ENCODE data around the gene TUBA4B. TPM values are rescaled to one million over a fixed set of nuclear protein-coding genes. Genes with fewer than 3 reads are reported as not detected.
A peak's percentile ranks its signal among the peaks of the same experiment; 100 is the strongest.

Gene TUBA4B
- total and polyA plus RNA-seq, 4 donors: 0.28 TPM; not detected in 3

GRCh38 chr2:219277703-219278654 is 24.9 kb downstream of the TUBA4B start:
- peak; percentile 82 to 92 for DNase-seq
- Histone ChIP-seq H3K27ac (ENCODE audit: low read depth in 1 of 2, low read length in 2 of 2) (peak overlapping the region; percentile 53 to 76), H3K9me3 (ENCODE audit: control insufficient read depth, low read length) (no peaks in the 10 kb centered on the region), H3K4me3 (ENCODE audit: low read length in 2 of 2) (no peak overlapping the region), H3K36me3 (ENCODE audit: control insufficient read depth in 1 of 2, insufficient read depth in 2 of 2, low read length in 1 of 2) (no peaks in the 10 kb centered on the region), H3K4me1 (ENCODE audit: control insufficient read depth in 1 of 2, insufficient read depth in 2 of 2, low read length in 2 of 2) (peaks cover 0 to 4% of the 10 kb centered on the region in 2 donors), H3K27me3 (ENCODE audit: control insufficient read depth in 1 of 2, insufficient read depth in 2 of 2, low read length in 1 of 2) (no peaks in the 10 kb centered on the region)
- intact Hi-C loops (cut with DNase I): loop anchor here (1.0 to 2.0 kb wide), 3 partner anchors 16 to 25 kb away; partner anchors contain the start of genes TUBA4A (in 1 of the 2) and TUBA4B (in 1 of the 2)
- WGBS, 2 donors: 23% methylated on average over 25 of the region's 25 CpGs
- ATAC-seq (ENCODE audit: low FRiP score): peak; percentile 72

- H3K27me3 ChIP-seq (ENCODE audit: control insufficient read depth in 1 of 2, insufficient read depth in 2 of 2, low read length in 1 of 2): no peaks in the 10 kb centered on the region
- intact Hi-C loops (cut with DNase I): loop anchor here (1.0 to 2.0 kb wide), 4 partner anchors 11 to 49 kb away; partner anchors contain the start of genes ANKZF1 (in 1 of the 2), ATG9A (in 1 of the 2), TUBA4A (in 1 of the 2) and TUBA4B (in 1 of the 2)
- peaks cover 0 to 3% of the 10 kb centered on the region in 2 donors for H3K36me3 ChIP-seq (ENCODE audit: control insufficient read depth in 1 of 2, insufficient read depth in 2 of 2, low read length in 1 of 2)
- H3K9me3 ChIP-seq (ENCODE audit: control insufficient read depth, low read length): no peaks in the 10 kb centered on the region
- peak overlapping the region; percentile 53 to 76 for H3K27ac ChIP-seq (ENCODE audit: low read depth in 1 of 2, low read length in 2 of 2)
- DNase-seq: no peak
- peaks cover 0 to 4% of the 10 kb centered on the region in 2 donors for H3K4me1 ChIP-seq (ENCODE audit: control insufficient read depth in 1 of 2, insufficient read depth in 2 of 2, low read length in 2 of 2)
- 14% methylated on average over 9 of the region's 9 CpGs for WGBS, 2 donors
- no peak for ATAC-seq (ENCODE audit: low FRiP score)
- peak overlapping the region in 1 of 2 donors; percentile 22 for H3K4me3 ChIP-seq (ENCODE audit: low read length in 2 of 2)
Measured at GRCh38 chr2:219278655-219279150, 25.7 kb downstream of the TUBA4B start.

GRCh38 chr2:219279151-219279915 is 26.3 kb downstream of the TUBA4B start, which contains the start of gene DNAJB2:
Gene DNAJB2 (plus strand): TSS chr2:219279366. CDS start chr2:219279834, 468 bp downstream.
- peaks cover 0 to 4% of the 10 kb centered on the region in 2 donors for H3K4me1 ChIP-seq (ENCODE audit: control insufficient read depth in 1 of 2, insufficient read depth in 2 of 2, low read length in 2 of 2)
- intact Hi-C loops (cut with DNase I): loop anchor here (1.0 to 2.0 kb wide), 3 partner anchors 10 to 50 kb away; partner anchors contain the start of genes ANKZF1 (in 1 of the 2), ATG9A (in 1 of the 2), TUBA4A (in 1 of the 2) and TUBA4B (in 1 of the 2)
- peak within 1 kb of the TSS; percentile 45 to 46 for H3K4me3 ChIP-seq (ENCODE audit: low read length in 2 of 2)
- peak within 1 kb of the TSS; percentile 53 to 76 for H3K27ac ChIP-seq (ENCODE audit: low read depth in 1 of 2, low read length in 2 of 2)
- H3K27me3 ChIP-seq (ENCODE audit: control insufficient read depth in 1 of 2, insufficient read depth in 2 of 2, low read length in 1 of 2): no peaks in the 10 kb centered on the region
- ATAC-seq (ENCODE audit: low FRiP score) (peak; percentile 97), DNase-seq (peak; percentile 100)
- H3K36me3 ChIP-seq (ENCODE audit: control insufficient read depth in 1 of 2, insufficient read depth in 2 of 2, low read length in 1 of 2): peaks cover 0 to 3% of the 10 kb centered on the region in 2 donors
- H3K9me3 ChIP-seq (ENCODE audit: control insufficient read depth, low read length): no peaks in the 10 kb centered on the region
- WGBS, 2 donors: 0 to 1% methylated on average over 48 to 65 of the region's 65 CpGs

GRCh38 chr2:219279916-219280516 is 27.0 kb downstream of the TUBA4B start:
- DNase-seq (peak in 1 of 2 donors; percentile 68), ATAC-seq (ENCODE audit: low FRiP score) (no peak)
- Histone ChIP-seq H3K27ac (ENCODE audit: low read depth in 1 of 2, low read length in 2 of 2) (peak overlapping the region in 1 of 2 donors; percentile 46), H3K4me3 (ENCODE audit: low read length in 2 of 2) (peak overlapping the region; percentile 45 to 46), H3K27me3 (ENCODE audit: control insufficient read depth in 1 of 2, insufficient read depth in 2 of 2, low read length in 1 of 2) (no peaks in the 10 kb centered on the region), H3K36me3 (ENCODE audit: control insufficient read depth in 1 of 2, insufficient read depth in 2 of 2, low read length in 1 of 2) (peaks cover 0 to 6% of the 10 kb centered on the region in 2 donors), H3K9me3 (ENCODE audit: control insufficient read depth, low read length) (no peaks in the 10 kb centered on the region), H3K4me1 (ENCODE audit: control insufficient read depth in 1 of 2, insufficient read depth in 2 of 2, low read length in 2 of 2) (peaks cover 0 to 4% of the 10 kb centered on the region in 2 donors)
- intact Hi-C loops (cut with DNase I): loop anchor here (1.0 to 2.0 kb wide), 3 partner anchors 9 to 51 kb away; partner anchors contain the start of genes ANKZF1 (in 1 of the 2), ATG9A (in 1 of the 2), TUBA4A (in 1 of the 2) and TUBA4B (in 1 of the 2)
- WGBS, 2 donors: 29 to 30% methylated on average over 12 of the region's 12 CpGs

- Histone ChIP-seq H3K4me3 (ENCODE audit: low read length in 2 of 2) (no peak overlapping the region), H3K27me3 (ENCODE audit: control insufficient read depth in 1 of 2, insufficient read depth in 2 of 2, low read length in 1 of 2) (no peaks in the 10 kb centered on the region), H3K9me3 (ENCODE audit: control insufficient read depth, low read length) (no peaks in the 10 kb centered on the region), H3K36me3 (ENCODE audit: control insufficient read depth in 1 of 2, insufficient read depth in 2 of 2, low read length in 1 of 2) (peaks cover 0 to 8% of the 10 kb centered on the region in 2 donors), H3K27ac (ENCODE audit: low read depth in 1 of 2, low read length in 2 of 2) (no peak overlapping the region), H3K4me1 (ENCODE audit: control insufficient read depth in 1 of 2, insufficient read depth in 2 of 2, low read length in 2 of 2) (peaks cover 0 to 4% of the 10 kb centered on the region in 2 donors)
- DNase-seq: peak in 1 of 2 donors; percentile 25
- intact Hi-C loops (cut with DNase I): no loop called here
- 87 to 89% methylated on average over 4 of the region's 4 CpGs for WGBS, 2 donors
- ATAC-seq (ENCODE audit: low FRiP score): no peak
Measured at GRCh38 chr2:219280651-219281050, 27.6 kb downstream of the TUBA4B start.

GRCh38 chr2:219281588-219281987 is 28.5 kb downstream of the TUBA4B start:
- H3K9me3 ChIP-seq (ENCODE audit: control insufficient read depth, low read length): no peaks in the 10 kb centered on the region
- ATAC-seq (ENCODE audit: low FRiP score) (no peak), DNase-seq (no peak)
- H3K27me3 ChIP-seq (ENCODE audit: control insufficient read depth in 1 of 2, insufficient read depth in 2 of 2, low read length in 1 of 2): no peaks in the 10 kb centered on the region
- H3K36me3 ChIP-seq (ENCODE audit: control insufficient read depth in 1 of 2, insufficient read depth in 2 of 2, low read length in 1 of 2): peaks cover 0 to 8% of the 10 kb centered on the region in 2 donors
- H3K27ac ChIP-seq (ENCODE audit: low read depth in 1 of 2, low read length in 2 of 2): no peak overlapping the region
- no peak overlapping the region for H3K4me3 ChIP-seq (ENCODE audit: low read length in 2 of 2)
- H3K4me1 ChIP-seq (ENCODE audit: control insufficient read depth in 1 of 2, insufficient read depth in 2 of 2, low read length in 2 of 2): peaks cover 0 to 4% of the 10 kb centered on the region in 2 donors
- intact Hi-C loops (cut with DNase I): no loop called here
- 82 to 83% methylated on average over 8 of the region's 8 CpGs for WGBS, 2 donors

- WGBS, 2 donors: 88 to 89% methylated on average over 5 of the region's 5 CpGs
- peaks cover 0 to 8% of the 10 kb centered on the region in 2 donors for H3K36me3 ChIP-seq (ENCODE audit: control insufficient read depth in 1 of 2, insufficient read depth in 2 of 2, low read length in 1 of 2)
- no peak overlapping the region for H3K27ac ChIP-seq (ENCODE audit: low read depth in 1 of 2, low read length in 2 of 2)
- H3K4me1 ChIP-seq (ENCODE audit: control insufficient read depth in 1 of 2, insufficient read depth in 2 of 2, low read length in 2 of 2): peaks cover 0 to 4% of the 10 kb centered on the region in 2 donors
- intact Hi-C loops (cut with DNase I): no loop called here
- H3K27me3 ChIP-seq (ENCODE audit: control insufficient read depth in 1 of 2, insufficient read depth in 2 of 2, low read length in 1 of 2): no peaks in the 10 kb centered on the region
- H3K9me3 ChIP-seq (ENCODE audit: control insufficient read depth, low read length): no peaks in the 10 kb centered on the region
- DNase-seq (no peak), ATAC-seq (ENCODE audit: low FRiP score) (no peak)
- no peak overlapping the region for H3K4me3 ChIP-seq (ENCODE audit: low read length in 2 of 2)
Measured at GRCh38 chr2:219282375-219282774, 29.3 kb downstream of the TUBA4B start.

Measured in aorta (tissue), 5 donors.